GM12873 (cell line): Measurements from ENCODE around the gene YIPF5.
A peak's percentile ranks its signal among the peaks of the same experiment; 100 is the strongest.

ENCODE experiments used
- TF ChIP-seq, protein P1 (sequence below): IDR thresholded peaks from 2 replicates; pipeline ENCODE4 v1.5.1; 2012; ENCODE audit warnings: low read depth, mild to moderate bottlenecking, moderate library complexity, low read length, control low read depth; ENCODE audit not compliant: insufficient read depth; ENCODE audit errors: missing control alignments

YIPF5 gene

DNA sequence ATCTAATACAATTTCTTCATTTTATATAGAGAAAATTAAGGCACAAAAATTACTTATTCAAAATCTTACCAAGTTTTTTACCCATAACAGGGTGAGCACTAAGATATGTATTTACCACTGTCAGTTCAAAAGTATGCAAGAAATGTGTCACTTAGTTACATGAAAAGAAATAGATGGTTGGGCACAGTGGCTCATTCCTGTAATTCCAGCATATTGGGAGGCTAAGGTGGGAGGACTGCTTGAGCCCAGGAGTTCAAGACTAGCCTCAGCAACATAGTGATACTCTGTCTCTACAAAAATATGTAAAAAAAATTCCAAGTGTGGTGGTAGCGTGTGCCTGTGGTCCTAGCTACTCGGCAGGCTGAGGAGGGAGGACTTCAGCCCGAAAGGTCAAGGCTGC, 19.4 kb downstream of the YIPF5 start:
- TF ChIP-seq, protein P1, sequence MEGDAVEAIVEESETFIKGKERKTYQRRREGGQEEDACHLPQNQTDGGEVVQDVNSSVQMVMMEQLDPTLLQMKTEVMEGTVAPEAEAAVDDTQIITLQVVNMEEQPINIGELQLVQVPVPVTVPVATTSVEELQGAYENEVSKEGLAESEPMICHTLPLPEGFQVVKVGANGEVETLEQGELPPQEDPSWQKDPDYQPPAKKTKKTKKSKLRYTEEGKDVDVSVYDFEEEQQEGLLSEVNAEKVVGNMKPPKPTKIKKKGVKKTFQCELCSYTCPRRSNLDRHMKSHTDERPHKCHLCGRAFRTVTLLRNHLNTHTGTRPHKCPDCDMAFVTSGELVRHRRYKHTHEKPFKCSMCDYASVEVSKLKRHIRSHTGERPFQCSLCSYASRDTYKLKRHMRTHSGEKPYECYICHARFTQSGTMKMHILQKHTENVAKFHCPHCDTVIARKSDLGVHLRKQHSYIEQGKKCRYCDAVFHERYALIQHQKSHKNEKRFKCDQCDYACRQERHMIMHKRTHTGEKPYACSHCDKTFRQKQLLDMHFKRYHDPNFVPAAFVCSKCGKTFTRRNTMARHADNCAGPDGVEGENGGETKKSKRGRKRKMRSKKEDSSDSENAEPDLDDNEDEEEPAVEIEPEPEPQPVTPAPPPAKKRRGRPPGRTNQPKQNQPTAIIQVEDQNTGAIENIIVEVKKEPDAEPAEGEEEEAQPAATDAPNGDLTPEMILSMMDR, result no peak

DNA sequence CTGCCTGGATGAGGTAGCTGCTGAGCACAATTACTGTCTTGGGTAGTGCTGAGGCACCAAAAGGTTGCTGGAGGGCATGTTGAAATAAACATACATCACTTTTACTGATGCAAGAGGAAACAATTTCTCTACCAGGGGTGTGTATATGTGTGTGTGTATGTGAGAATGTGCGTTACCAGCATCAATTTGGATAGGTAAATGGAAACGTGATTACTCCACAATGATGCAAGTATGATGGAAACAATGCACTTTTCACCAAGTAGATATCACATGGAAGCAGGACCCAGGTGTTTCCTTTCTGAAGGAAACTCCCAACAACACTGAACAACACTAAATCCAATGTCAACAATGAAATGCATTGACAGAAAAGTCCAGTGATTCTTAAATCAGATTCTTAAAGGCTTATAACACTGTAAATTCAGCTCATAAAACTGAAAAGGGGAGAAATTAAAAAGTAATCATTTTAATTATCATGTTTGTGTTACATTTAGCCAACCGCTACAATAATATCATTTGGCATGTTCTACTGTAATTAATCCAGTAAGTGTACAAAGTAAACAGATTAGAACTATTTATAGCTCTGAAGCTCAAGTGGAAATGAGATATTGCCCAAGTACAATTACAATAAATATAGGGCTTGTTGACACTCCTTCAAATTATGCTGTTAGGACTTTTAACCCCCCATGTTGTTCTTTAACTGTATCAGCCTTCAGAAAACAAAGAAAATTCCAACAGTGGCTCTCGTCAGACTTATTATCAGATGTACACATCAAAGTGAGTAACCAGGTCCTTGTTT, 25.3 kb downstream of the YIPF5 start:
- TF ChIP-seq, protein P1, result no peak

DNA sequence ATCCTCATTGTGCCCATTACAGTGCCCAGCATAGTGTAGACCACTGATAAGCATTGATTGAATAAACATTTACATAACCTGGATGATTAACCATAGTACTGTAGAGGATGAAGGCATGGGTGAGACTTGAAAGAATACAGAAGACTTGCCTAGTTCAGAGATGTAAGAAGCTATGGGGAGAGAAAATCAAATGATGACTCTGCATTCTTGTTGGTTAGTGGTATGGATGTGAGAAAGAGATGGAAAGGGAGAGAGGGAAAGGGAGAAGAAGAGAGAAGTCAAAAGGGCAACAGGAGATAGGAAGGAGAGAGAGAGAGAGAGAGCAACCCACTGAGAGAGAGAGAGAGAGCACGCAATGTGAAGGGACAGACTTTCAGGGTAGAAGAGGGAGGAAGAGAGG, 26.8 kb downstream of the YIPF5 start:
- TF ChIP-seq, protein P1, result no peak

DNA sequence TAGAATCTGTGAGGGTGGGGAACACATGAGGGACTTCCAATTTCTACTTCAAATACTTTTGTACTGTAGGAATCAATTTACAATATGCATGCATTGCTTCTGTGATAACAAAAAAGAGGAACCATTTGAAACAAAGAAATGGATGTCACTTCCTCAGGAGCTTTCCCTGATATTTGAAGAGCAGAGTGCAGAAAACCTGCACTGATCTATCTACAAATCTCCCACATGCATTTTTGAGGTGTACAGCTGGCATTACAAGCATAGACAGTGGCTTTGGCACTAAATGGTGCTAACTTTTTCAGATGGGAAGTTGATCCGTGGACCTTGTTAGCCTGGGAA, 27.7 kb downstream of the YIPF5 start:
- TF ChIP-seq, protein P1, result no peak

DNA sequence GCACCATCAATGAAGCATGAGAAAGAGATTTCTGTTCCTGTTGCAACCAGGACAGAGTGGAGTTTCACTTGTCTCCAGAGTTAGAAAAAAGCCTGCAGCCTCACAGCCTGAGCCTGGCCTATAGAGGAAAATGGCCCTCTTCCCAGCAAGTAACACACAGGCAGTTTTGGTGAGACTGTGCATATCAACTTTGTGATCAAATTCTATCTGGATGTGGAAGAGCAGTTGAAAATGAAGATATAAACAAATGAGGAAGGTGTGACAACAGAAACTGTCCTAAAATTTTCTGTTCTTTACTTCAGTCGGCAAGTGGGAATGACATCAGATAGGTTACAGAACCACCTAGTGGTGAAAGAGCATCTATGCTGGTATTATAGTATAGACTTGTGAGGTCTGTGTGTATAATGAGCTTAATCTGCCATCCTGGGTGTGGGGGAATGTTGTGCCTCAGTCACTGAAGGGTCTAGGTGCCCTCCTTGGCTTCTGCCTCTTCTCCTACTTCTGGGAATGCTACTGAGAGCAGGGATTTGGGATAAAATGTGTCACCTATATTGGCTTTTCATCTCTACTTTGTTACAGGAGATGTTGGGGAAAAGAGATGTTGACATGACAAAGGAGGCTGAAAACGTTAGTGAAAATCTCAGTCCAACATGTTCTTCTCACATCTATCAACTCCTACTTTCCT, 28.2 kb downstream of the YIPF5 start:
- TF ChIP-seq, protein P1, result peak; percentile 75

DNA sequence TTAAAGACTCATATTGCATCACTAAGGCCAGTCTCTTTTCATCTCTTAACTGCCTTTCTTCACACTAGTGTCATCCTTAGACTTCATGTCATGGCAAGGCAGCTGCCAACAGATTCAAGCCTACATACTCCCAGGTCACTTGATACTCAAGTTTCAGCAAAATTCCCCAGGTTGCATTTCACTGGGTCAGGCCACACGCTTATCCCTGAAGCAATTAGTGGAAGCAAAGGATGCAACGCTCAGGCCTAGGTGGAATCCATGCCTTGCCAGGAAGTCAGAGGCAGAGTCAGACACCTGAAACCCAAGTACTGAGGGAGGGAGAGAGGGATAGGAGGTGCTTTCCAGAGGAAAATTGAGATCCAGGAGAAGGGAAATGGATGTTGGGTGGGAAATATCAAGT, 28.9 kb downstream of the YIPF5 start:
- TF ChIP-seq, protein P1, result no peak

DNA sequence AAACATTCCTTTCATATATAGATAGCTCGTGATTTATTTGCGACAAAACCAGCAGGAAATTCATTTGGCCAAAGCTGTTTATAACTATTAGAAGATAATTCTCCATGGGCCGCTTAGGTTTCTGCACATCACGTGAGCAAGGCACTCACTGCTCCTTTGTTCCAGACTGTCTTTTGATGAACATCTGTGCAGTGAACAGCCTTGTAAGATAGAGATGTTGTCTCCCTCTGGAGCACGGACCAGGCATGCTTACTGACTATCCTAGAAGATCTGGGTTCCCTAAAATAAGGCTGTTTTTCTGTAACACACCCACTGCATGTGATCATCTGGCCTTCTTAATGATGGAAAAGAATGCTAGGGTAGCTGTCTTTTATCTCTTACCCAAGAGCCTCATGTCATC, 30.9 kb downstream of the YIPF5 start:
- TF ChIP-seq, protein P1, result no peak
